Gastroesophageal sphincter (tissue), 3 donors: ENCODE data around the gene PSAPL1.

Experiments
- POLR2A ChIP-seq, 2 donors: fragments of 450-650 bp; IDR thresholded peaks; one replicate each; pipeline ENCODE4 v1.6.1; 2017; ENCODE audit warnings: antibody characterized with exemption in 2 of 2, mild to moderate bottlenecking in 2 of 2, moderate library complexity in 1 of 2
- POLR2AphosphoS5 ChIP-seq: sonication (generic); formaldehyde crosslinking; IDR thresholded peaks from one replicate; pipeline ENCODE4 v1.6.1; 2017; ENCODE audit warnings: antibody characterized with exemption
- TF ChIP-seq, protein P1 (sequence below), 4 experiments: fragments of 200-600 bp in 2 of 4; fragments of 450-650 bp in 2 of 4; sonication (generic) in 1 of 4; IDR thresholded peaks; one replicate each; pipeline ENCODE4 v1.5.1; 2017 to 2019; ENCODE audit warnings: antibody characterized with exemption in 4 of 4, mild to moderate bottlenecking in 2 of 4, moderate library complexity in 2 of 4

DNA sequence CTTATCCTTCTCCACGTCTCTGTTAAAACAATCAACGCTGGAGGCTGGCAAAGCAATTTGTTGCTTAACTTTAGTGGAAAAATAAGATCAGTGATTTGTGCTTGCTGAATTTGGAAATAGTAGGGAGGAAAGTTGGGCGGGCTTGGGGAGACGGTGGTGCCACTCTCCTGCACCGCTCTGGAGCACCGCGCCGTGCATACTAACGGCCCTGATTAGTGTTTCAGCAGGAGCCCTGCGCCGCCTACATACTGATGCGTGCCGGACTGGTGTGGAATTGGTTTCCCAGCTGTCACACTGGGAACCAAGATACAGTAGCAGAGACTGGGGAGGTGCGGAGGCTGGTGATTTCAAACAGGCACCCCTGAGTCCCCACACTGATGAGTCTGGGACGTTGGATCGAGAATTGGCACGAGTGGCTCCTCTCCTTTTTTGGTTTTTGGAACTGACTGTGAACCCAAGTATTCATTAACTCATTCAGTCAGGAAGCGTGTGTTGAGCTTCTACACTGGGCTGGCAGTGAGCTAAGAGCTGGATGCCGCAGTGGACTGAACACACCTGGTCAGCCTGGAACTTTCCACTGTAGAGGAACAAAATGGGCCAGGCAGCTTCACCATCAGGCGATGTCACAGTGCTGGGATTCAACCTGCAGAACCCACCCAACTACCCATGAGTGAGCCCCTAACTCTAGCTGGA, 29.0 kb upstream of the PSAPL1 start:
- TF ChIP-seq POLR2AphosphoS5 = no peak
- TF ChIP-seq, protein P1, sequence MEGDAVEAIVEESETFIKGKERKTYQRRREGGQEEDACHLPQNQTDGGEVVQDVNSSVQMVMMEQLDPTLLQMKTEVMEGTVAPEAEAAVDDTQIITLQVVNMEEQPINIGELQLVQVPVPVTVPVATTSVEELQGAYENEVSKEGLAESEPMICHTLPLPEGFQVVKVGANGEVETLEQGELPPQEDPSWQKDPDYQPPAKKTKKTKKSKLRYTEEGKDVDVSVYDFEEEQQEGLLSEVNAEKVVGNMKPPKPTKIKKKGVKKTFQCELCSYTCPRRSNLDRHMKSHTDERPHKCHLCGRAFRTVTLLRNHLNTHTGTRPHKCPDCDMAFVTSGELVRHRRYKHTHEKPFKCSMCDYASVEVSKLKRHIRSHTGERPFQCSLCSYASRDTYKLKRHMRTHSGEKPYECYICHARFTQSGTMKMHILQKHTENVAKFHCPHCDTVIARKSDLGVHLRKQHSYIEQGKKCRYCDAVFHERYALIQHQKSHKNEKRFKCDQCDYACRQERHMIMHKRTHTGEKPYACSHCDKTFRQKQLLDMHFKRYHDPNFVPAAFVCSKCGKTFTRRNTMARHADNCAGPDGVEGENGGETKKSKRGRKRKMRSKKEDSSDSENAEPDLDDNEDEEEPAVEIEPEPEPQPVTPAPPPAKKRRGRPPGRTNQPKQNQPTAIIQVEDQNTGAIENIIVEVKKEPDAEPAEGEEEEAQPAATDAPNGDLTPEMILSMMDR (IDR thresholded peaks at IDR 0.05) = peak in 2 of 4 experiments; percentile 12 to 20
- TF ChIP-seq POLR2A (IDR thresholded peaks at IDR 0.05) = no peak
